BJ (cell line): ENCODE measurements around the gene TNFAIP8L3. TPM values are rescaled to one million over a fixed set of nuclear protein-coding genes. Genes with fewer than 3 reads are reported as not detected.
"Not testable (repeated sequence)": the region's sequence is repeated elsewhere in the genome, so short reads cannot be mapped to it uniquely, and the experiment has no call there.

Experiments used
- CTCF ChIA-PET: fragments of 350-600 bp; formaldehyde crosslinking; extraction: SDS; loops from one replicate; lab custom pipeline; 2021; ENCODE audit warnings: antibody characterized with exemption, inconsistent platforms; lab: Yijun Ruan, JAX
- POLR2A ChIA-PET: fragments of 300-600 bp; sonication (Branson Sonifier 250); formaldehyde crosslinking; extraction: SDS; loops from one replicate; lab custom pipeline; 2021; ENCODE audit warnings: antibody characterized with exemption; lab: Charles Lee
- DNase-seq: peaks from one replicate; pipeline ENCODE4 v3.0.0-alpha.2; 2011; ENCODE audit warnings: low read depth
- H3K27me3 ChIP-seq: 2 replicates; pipeline ENCODE4 v1.6.0; 2011; ENCODE audit warnings: low read length; ENCODE audit not compliant: control insufficient read depth, insufficient read depth
- H3K36me3 ChIP-seq: 2 replicates; pipeline ENCODE4 v1.5.1; 2011; ENCODE audit warnings: low read length; ENCODE audit not compliant: control insufficient read depth, insufficient read depth
- H3K4me3 ChIP-seq: 2 replicates; pipeline ENCODE4 v1.5.1; 2011; ENCODE audit warnings: low read depth, mild to moderate bottlenecking, control low read depth, low read length
- CTCF ChIP-seq: IDR thresholded peaks from 2 replicates; pipeline ENCODE4 v1.5.1; 2011; ENCODE audit warnings: low read depth, mild to moderate bottlenecking, control low read depth, inconsistent platforms, low read length, moderate library complexity; ENCODE audit not compliant: insufficient read depth
- polyA minus RNA-seq: library from RNA; depleted of rRNA, polyadenylated mRNA; stranded (reverse); fragments of >200 nt; gene quantifications from 2 replicates; pipeline ENCODE4 v1.2.3, GENCODE V29; 2011; rRNA and poly(A)+ RNA removed
- polyA plus RNA-seq: library from polyadenylated mRNA; depleted of rRNA; stranded (reverse); fragments of >200 nt; gene quantifications from 2 replicates; pipeline ENCODE4 v1.2.3, GENCODE V29; 2011; rRNA removed

Gene TNFAIP8L3
- polyA plus RNA-seq (0.04 and 0.07 TPM in 2 replicates), polyA minus RNA-seq (0.09 and 0.10 TPM in 2 replicates)

GRCh38 chr15:51094606-51095569, at the start of gene TNFAIP8L3:
Gene TNFAIP8L3 (minus strand): TSS chr15:51094906. CDS start chr15:51094595, 311 bp downstream.
- DNase-seq: no peak

GRCh38 chr15:51144021-51144532, 49.4 kb upstream of the TNFAIP8L3 start:
- no peak overlapping the region for H3K4me3 ChIP-seq
- ChIA-PET CTCF (interaction anchor here (0.7 to 11.8 kb wide), 6 partner anchors 9 to 1214 kb away, joined by 3 to 97 read pairs (median 4); no protein-coding TSS in a partner anchor), POLR2A (no interaction called here)
- DNase-seq: peak; percentile 10
- H3K36me3 ChIP-seq: no peaks in the 10 kb centered on the region
- TF ChIP-seq CTCF: no peak
- no peaks in the 10 kb centered on the region; the same call in 1 of the 2 replicates for H3K27me3 ChIP-seq

More at GRCh38 chr15:51094606-51095569, at the start of gene TNFAIP8L3:
- ChIA-PET CTCF (no interaction called here), POLR2A (no interaction called here)
- no peak for TF ChIP-seq CTCF
- Histone ChIP-seq H3K27me3 (peaks cover 38% of the 10 kb centered on the region), H3K4me3 (peak within 1 kb of the TSS; percentile 44), H3K36me3 (no peaks in the 10 kb centered on the region)

GRCh38 chr15:51140347-51140746, 45.6 kb upstream of the TNFAIP8L3 start:
- POLR2A ChIA-PET, H3K36me3 ChIP-seq: not testable (repeated sequence)

GRCh38 chr15:51139091-51139490, 44.4 kb upstream of the TNFAIP8L3 start:
- H3K36me3 ChIP-seq: no peaks in the 10 kb centered on the region
- H3K4me3 ChIP-seq: no peak overlapping the region
- ChIA-PET CTCF (no interaction called here), POLR2A (no interaction called here)
- no peak for DNase-seq
- peaks cover 6% of the 10 kb centered on the region for H3K27me3 ChIP-seq
- TF ChIP-seq CTCF: no peak

More at GRCh38 chr15:51140347-51140746, 45.6 kb upstream of the TNFAIP8L3 start:
- CTCF ChIA-PET, DNase-seq, H3K4me3 ChIP-seq, H3K27me3 ChIP-seq: not testable (repeated sequence)

- TF ChIP-seq CTCF: no peak
- peaks cover 6% of the 10 kb centered on the region for H3K27me3 ChIP-seq
- ChIA-PET CTCF (interaction anchor here (0.8 to 2.0 kb wide), 5 partner anchors 9 to 264 kb away, joined by 3 to 5 read pairs (median 3); no protein-coding TSS in a partner anchor), POLR2A (no interaction called here)
- no peaks in the 10 kb centered on the region for H3K36me3 ChIP-seq
- no peak overlapping the region for H3K4me3 ChIP-seq
- no peak for DNase-seq
Measured at GRCh38 chr15:51137880-51138430, 43.2 kb upstream of the TNFAIP8L3 start.
